BJ (cell line): ENCODE data around the gene RHBG. TPM values are rescaled to one million over a fixed set of nuclear protein-coding genes. Genes with fewer than 3 reads are reported as not detected.
A peak's percentile ranks its signal among the peaks of the same experiment; 100 is the strongest.

ENCODE experiments used
- CTCF ChIA-PET: fragments of 350-600 bp; formaldehyde crosslinking; extraction: SDS; loops from one replicate; lab custom pipeline; 2021; ENCODE audit warnings: antibody characterized with exemption, inconsistent platforms; lab: Yijun Ruan, JAX
- POLR2A ChIA-PET: fragments of 300-600 bp; sonication (Branson Sonifier 250); formaldehyde crosslinking; extraction: SDS; loops from one replicate; lab custom pipeline; 2021; ENCODE audit warnings: antibody characterized with exemption; lab: Charles Lee
- DNase-seq: peaks from one replicate; pipeline ENCODE4 v3.0.0-alpha.2; 2011; ENCODE audit warnings: low read depth
- H3K27me3 ChIP-seq: 2 replicates; pipeline ENCODE4 v1.6.0; 2011; ENCODE audit warnings: low read length; ENCODE audit not compliant: control insufficient read depth, insufficient read depth
- H3K36me3 ChIP-seq: 2 replicates; pipeline ENCODE4 v1.5.1; 2011; ENCODE audit warnings: low read length; ENCODE audit not compliant: control insufficient read depth, insufficient read depth
- H3K4me3 ChIP-seq: 2 replicates; pipeline ENCODE4 v1.5.1; 2011; ENCODE audit warnings: low read depth, mild to moderate bottlenecking, control low read depth, low read length
- CTCF ChIP-seq: IDR thresholded peaks from 2 replicates; pipeline ENCODE4 v1.5.1; 2011; ENCODE audit warnings: low read depth, mild to moderate bottlenecking, control low read depth, inconsistent platforms, low read length, moderate library complexity; ENCODE audit not compliant: insufficient read depth
- polyA plus RNA-seq: library from polyadenylated mRNA; depleted of rRNA; stranded (reverse); fragments of >200 nt; gene quantifications from 2 replicates; pipeline ENCODE4 v1.2.3, GENCODE V29; 2011

The RHBG gene
- polyA plus RNA-seq, 1 experiment = not detected

GRCh38 chr1:156414461-156415064, 45.6 kb downstream of the RHBG start:
- Histone ChIP-seq H3K4me3 (no peak overlapping the region), H3K36me3 (no peaks in the 10 kb centered on the region), H3K27me3 (peaks cover 21% of the 10 kb centered on the region)
- TF ChIP-seq CTCF = no peak
- DNase-seq = no peak
- ChIA-PET POLR2A (no interaction called here), CTCF (interaction anchor here (1.0 to 3.2 kb wide), 3 partner anchors 29 to 66 kb away, joined by 3 to 13 read pairs (median 13); no protein-coding TSS in a partner anchor)

- ChIA-PET CTCF (interaction anchor here (3.2 kb wide), 1 partner anchor 31 kb away, joined by 13 read pairs; no protein-coding TSS in a partner anchor), POLR2A (no interaction called here)
- TF ChIP-seq CTCF = no peak
- no peak overlapping the region for H3K4me3 ChIP-seq
- peaks cover 35% of the 10 kb centered on the region for H3K27me3 ChIP-seq
- no peak for DNase-seq
- no peaks in the 10 kb centered on the region for H3K36me3 ChIP-seq
Measured at GRCh38 chr1:156416993-156417392, 48.0 kb downstream of the RHBG start.

- ChIA-PET POLR2A (no interaction called here), CTCF (interaction anchor here (1.0 kb wide), 1 partner anchor 12 kb away, joined by 6 read pairs; no protein-coding TSS in a partner anchor)
- no peak for DNase-seq
- H3K4me3 ChIP-seq = no peak overlapping the region
- no peak for TF ChIP-seq CTCF
- H3K36me3 ChIP-seq = no peaks in the 10 kb centered on the region
- peaks cover 40% of the 10 kb centered on the region for H3K27me3 ChIP-seq
Measured at GRCh38 chr1:156417401-156418020, 48.5 kb downstream of the RHBG start.

GRCh38 chr1:156418416-156419070, 49.5 kb downstream of the RHBG start:
- no peak for DNase-seq
- H3K27me3 ChIP-seq = peaks cover 51% of the 10 kb centered on the region
- no peak for TF ChIP-seq CTCF
- POLR2A ChIA-PET = no interaction called here
- H3K36me3 ChIP-seq = no peaks in the 10 kb centered on the region
- CTCF ChIA-PET = interaction anchor here (1.0 to 2.3 kb wide), 4 partner anchors 11 to 33 kb away, joined by 5 to 13 read pairs (median 8); no protein-coding TSS in a partner anchor
- H3K4me3 ChIP-seq = no peak overlapping the region

- DNase-seq = no peak
- Histone ChIP-seq H3K4me3 (no peak overlapping the region), H3K36me3 (no peaks in the 10 kb centered on the region), H3K27me3 (peaks cover 61% of the 10 kb centered on the region)
- TF ChIP-seq CTCF = 0 out of 2 replicates have a peak, but pooled peaks have one; percentile 2
- ChIA-PET POLR2A (interaction anchor here (0.6 kb wide), 1 partner anchor 79 kb away, joined by 4 read pairs; no protein-coding TSS in a partner anchor), CTCF (interaction anchor here (0.9 to 2.3 kb wide), 5 partner anchors 9 to 34 kb away, joined by 3 to 13 read pairs (median 7); no protein-coding TSS in a partner anchor)
Measured at GRCh38 chr1:156419854-156420204, 50.8 kb downstream of the RHBG start.
